Medulla oblongata (tissue), 1 donor: Measurements from ENCODE around the gene C16orf89.

ENCODE experiments used
- DNase-seq: peaks from one replicate; pipeline ENCODE4 v3.0.0-alpha.2; 2015; ENCODE audit errors: extremely low spot score

C16orf89 gene

GRCh38 chr16:5028950-5029475, 36.7 kb downstream of the C16orf89 start:
- DNase-seq: no peak

DNA sequence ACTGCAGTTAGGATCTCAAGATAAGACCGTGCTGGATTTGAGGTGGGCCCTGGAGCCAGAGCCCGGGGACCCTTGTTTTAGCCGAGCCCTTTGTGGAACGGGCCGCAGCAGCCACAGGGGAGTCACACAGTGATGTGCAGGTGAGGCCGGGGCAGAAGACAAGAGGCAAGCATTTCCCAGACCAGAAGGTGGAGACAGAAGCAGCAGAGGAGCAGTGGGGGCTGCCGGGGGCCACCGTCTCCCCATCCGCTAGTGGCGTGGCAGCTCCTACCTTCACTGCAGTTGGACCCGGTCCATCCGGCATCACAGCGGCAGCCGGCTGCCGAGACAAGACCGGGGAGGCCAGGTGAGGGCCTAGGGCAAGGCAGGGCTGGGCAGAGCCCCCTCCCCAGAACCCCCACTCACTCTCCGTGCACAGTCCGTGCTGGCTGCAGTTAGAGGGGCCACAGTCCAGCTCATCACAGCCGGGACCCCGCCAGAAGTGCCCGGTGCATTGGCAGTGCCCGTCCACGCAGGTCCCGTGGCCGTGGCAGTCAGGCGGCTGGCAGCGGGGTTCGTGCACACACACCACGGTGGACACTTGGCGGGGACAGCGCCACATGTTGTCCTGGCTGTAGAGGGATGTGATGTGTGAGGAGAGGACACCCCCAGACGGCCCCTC, 38.1 kb downstream of the C16orf89 start:
- no peak for DNase-seq

DNA sequence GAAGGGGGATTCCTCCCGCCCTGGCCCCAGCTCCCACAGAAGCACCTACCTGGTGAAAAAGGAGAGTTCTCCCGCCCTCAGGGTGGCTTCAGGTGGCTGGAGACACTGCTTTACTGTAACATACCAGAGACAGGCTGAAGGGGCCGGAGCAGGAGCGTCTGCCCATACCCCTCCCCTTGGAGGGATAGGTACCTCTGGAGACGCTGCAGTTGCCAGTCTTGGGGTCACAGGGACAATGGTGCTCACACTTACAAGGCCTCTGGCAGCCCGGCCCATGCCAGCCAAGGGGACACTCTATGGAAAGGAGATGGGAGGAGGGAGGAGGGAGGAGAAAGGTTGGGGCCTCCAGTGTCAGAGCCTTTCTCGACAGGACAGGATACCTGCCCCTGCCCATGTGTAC, 38.7 kb downstream of the C16orf89 start:
- no peak for DNase-seq

DNA sequence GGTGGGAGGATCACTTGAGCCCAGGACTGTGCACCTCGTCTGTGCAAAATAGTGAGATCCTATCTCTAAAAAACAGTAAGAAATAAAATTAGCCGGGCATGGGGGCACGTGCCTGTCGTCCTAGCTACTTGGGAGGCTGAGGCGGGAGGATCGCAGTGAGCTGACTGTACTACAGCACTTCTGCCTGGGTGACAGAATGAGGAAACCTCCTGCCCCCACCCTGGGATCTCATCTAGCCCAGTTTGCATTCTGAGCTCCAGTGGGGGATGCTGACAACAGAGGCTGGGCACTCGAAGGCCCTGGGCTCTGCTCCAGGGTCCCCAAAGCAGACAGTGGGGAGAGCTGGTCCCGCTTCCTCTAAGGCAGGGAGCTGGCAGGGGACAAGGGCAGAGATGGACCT, 39.1 kb downstream of the C16orf89 start:
- DNase-seq: no peak

- peak; percentile 71 for DNase-seq
Measured at GRCh38 chr16:5025171-5025632, 40.6 kb downstream of the C16orf89 start.

GRCh38 chr16:5024632-5025031, 41.1 kb downstream of the C16orf89 start:
- DNase-seq: no peak

DNA sequence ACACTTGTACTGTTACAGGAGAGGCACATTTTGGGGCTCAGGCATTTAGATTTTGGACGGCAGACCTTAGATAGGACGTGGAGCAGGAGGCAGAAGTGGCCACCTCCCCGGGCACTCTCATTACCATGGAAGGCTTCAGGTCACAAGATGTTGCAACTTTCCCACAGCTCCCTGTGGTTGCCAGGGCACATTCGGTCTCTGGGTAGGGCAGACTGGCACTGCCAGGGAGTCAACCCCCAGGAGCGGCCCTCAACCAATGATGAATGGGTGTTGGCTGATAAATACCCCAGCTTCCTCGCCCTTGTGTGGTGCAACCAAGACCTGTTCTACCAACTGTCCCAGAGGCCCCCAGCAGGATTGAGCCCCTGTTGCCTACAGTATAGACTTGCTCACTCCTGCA, 43.2 kb downstream of the C16orf89 start:
- no peak for DNase-seq

- DNase-seq: peak; percentile 40
Measured at GRCh38 chr16:5020551-5020950, 45.2 kb downstream of the C16orf89 start.

GRCh38 chr16:5019775-5020174, 46.0 kb downstream of the C16orf89 start:
- no peak for DNase-seq

DNA sequence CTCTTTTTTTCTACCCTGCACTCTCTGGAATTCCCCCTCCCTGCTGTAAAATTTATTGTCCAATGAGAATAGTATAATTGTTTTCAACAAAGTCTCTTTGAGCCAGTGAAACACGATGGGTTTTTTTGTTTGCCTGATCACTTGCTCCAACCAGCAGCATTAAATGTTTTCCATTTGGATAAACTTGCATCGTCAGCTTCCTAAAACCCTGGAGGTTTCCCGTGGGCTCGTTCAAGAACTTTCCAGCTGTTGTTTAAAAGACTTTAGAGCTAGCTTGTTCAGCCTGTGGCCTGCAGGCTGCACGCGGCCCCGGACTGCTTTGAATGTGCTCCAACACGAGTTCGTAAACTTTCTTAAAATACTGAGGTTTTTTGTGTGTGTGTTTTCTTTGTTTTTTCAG, 47.0 kb downstream of the C16orf89 start:
- peak; percentile 81 for DNase-seq

DNA sequence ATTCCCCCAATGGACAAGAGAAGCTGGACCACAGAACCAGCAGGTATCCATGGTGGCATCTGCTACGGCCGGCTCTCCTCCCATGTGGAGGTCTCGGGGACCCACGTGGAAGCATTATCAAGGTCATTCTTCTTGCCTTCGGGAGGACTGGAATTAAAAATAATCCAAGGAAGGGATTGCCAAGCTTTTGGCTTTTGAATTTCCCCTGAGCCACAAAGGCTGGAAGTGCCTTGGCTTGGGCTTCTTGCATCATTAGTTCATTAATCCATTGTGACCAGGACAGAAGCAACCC, 48.1 kb downstream of the C16orf89 start:
- DNase-seq: no peak

GRCh38 chr16:5016967-5017677, 48.6 kb downstream of the C16orf89 start:
- DNase-seq: peak; percentile 42

GRCh38 chr16:5015887-5016286, 49.9 kb downstream of the C16orf89 start:
- DNase-seq: no peak

GRCh38 chr16:5015351-5015750, 50.4 kb downstream of the C16orf89 start:
- DNase-seq: no peak

- DNase-seq: no peak
Measured at GRCh38 chr16:5012887-5013286, 52.9 kb downstream of the C16orf89 start.

- DNase-seq: no peak
Measured at GRCh38 chr16:5011637-5012036, 54.1 kb downstream of the C16orf89 start.

DNA sequence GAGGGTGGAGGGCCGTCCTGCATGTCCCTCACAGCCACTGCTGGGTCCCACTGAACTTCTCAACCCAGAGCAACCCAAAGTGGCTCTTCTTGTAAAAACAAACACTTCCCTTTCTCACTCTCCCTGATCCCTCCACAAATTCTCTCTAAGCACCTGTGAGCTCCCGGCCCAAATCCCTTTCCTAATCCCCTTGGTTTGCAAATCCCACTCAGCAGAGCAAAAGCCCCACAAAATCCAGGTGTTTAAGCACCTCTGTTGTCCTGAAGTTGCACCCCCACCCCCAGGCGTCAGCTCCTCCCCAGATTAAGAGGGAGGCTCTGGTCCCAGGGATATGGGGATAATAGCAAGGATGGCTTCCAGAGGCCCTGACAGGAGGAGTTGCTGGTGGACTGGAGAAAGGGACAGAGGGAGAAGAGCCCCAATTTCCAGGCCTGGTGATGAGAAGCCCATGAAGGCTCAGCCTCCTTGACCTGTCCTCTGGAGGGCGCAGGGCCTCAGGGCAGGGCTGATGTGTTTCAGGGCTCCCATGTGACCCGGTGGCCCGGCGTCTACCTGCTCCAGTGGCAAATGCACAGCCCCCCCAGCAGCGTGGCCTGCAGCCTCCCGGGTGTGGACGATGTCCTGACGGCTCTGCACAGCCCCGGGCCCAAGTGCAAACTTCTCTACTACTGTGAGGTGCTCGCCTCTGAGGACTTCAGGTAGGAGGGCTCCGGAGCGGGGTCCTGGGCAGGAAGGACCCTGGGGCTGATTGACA, 55.0 kb downstream of the C16orf89 start:
- DNase-seq: no peak

DNA sequence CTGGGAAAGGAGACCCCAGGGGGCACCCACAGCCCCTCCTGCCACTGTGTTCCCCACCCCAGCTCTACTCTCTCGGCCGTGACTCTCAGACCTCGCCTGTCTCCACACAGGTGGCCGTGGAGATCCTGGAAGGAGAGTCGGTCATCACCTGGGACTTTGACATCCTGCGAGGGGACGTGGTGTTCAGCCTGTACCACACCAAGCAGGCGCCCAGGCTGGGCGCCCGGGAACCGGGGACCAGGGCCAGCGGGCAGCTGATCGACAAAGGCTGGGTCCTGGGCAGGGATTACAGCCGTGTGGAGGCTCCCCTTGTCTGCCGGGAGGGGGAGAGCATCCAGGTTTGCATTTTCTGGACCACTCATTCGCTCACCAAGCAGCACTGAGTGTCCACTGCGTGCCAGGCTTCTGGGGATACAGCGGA, 57.4 kb downstream of the C16orf89 start:
- DNase-seq: no peak

DNA sequence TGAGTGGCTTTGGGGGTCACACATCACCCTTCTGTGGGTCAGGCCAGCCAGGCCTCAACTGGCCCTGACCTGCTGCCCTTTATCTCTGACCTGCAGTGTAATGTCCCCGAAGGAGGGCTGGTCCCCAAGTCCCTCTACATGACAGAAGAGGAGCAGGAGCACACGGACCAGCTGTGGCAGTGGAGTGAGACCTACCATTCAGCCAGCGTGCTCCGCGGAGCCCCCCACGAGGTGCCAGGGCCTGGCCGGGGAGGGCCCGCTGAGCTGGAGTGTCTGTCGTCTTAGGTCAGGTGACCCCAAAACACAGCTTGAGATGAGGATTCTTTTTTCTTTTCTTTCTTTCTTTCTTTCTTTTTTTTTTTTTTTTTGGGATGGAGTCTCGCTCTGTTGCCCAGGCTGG, 58.5 kb downstream of the C16orf89 start:
- no peak for DNase-seq

- no peak for DNase-seq
Measured at GRCh38 chr16:5006348-5007193, 59.2 kb downstream of the C16orf89 start.

DNA sequence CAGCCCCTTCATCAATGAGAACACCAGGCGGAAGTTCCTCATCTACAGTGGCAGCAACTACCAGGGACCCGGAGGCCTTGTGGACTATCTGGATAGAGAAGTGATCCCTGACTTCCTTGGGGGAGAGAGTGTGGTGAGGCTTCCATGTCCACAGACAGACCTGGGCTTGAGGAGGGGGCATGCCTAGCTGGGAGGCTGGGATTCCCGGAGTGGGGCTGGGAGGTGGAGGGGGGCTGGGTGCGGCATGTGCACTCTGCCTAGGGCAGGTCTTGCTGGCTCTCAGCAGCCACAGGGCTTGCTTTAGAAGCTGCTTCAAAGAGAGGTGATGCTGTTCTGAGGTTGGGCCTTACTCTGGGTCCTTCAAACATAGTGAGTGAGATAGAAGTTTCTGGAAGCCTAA, 59.8 kb downstream of the C16orf89 start:
- DNase-seq: no peak

DNA sequence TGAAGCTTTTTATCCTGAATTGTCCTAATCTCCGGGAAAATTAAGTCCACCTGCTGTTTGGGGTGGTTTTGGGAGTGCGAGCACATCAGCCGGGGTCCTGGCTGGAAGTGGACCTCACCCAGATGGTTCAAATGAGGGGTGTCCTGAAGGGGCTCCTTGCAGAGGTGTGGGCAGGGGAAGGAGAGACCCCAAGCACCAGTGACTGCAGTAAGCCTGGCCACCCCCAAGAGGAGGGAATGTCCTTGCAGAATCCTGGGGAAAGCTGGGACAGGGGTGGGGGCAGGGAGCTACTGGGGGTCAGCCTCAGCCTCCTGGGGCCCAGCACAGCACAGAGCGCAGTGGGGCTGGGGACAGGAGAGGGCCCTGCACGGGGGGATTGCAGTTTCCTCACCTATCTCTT, 61.4 kb downstream of the C16orf89 start:
- DNase-seq: no peak
